GM20000 (cell line): ENCODE data around the gene LMX1B.

Experiments used
- DNase-seq: peaks from one replicate; pipeline ENCODE4 v3.0.0; 2012; ENCODE audit warnings: low spot score
- CTCF ChIP-seq: IDR thresholded peaks from 2 replicates; pipeline ENCODE4 v1.5.1; 2012; ENCODE audit warnings: mild to moderate bottlenecking, control low read depth; ENCODE audit errors: extremely low read depth, missing control alignments

LMX1B gene

GRCh38 chr9:126702151-126703001 lies 88.6 kb downstream of the LMX1B start:
- DNase-seq: peak; percentile 66
- peak; percentile 56 for TF ChIP-seq CTCF

GRCh38 chr9:126703002-126703865 lies 89.5 kb downstream of the LMX1B start:
- TF ChIP-seq CTCF: no peak
- no peak for DNase-seq

- no peak for TF ChIP-seq CTCF
- peak; percentile 14 for DNase-seq
These were observed 90.1 kb downstream of the LMX1B start for GRCh38 chr9:126703866-126704156.

- DNase-seq: peak; percentile 31
- no peak for TF ChIP-seq CTCF
These were observed 90.6 kb downstream of the LMX1B start for GRCh38 chr9:126704157-126704891.

GRCh38 chr9:126704892-126705766 lies 91.4 kb downstream of the LMX1B start:
- TF ChIP-seq CTCF: peak; percentile 63
- peak; percentile 91 for DNase-seq

GRCh38 chr9:126705767-126706697 lies 92.3 kb downstream of the LMX1B start:
- peak; percentile 75 for DNase-seq
- peak; percentile 51 for TF ChIP-seq CTCF
